SK-N-SH (cell line): ENCODE measurements around the gene DCUN1D3. TPM values are rescaled to one million over a fixed set of nuclear protein-coding genes. Genes with fewer than 3 reads are reported as not detected.

Source experiments
- CTCF ChIA-PET: fragments of 300-600, 350-600 bp; formaldehyde crosslinking; extraction: SDS; loops from one replicate; lab custom pipeline; 2021; lab: Yijun Ruan, JAX
- POLR2A ChIA-PET: fragments of 350-600 bp; sonication (Branson Sonifier 250); formaldehyde crosslinking; extraction: SDS; loops from one replicate; lab custom pipeline; 2020; ENCODE audit warnings: antibody characterized with exemption, inconsistent platforms; lab: Yijun Ruan, JAX
- DNase-seq: peaks from one replicate; pipeline ENCODE4 v3.0.0; 2012
- H2AFZ ChIP-seq: fragments of 200-600 bp; sonication (generic); 2 replicates; pipeline ENCODE4 v1.8.1; 2016; ENCODE audit warnings: antibody characterized with exemption, mild to moderate bottlenecking, low read depth
- H3F3A ChIP-seq: fragments of 200-600 bp; sonication (generic); replicated peaks from 2 replicates; pipeline ENCODE3; 2016; ENCODE audit warnings: antibody characterized with exemption, mild to moderate bottlenecking; ENCODE audit not compliant: insufficient read depth
- H3K27ac ChIP-seq, 2 experiments: fragments of 200-500 bp in 1 of 2; fragments of 200-600 bp in 1 of 2; sonication (Bioruptor generic) in 1 of 2; sonication (generic), shearing (Covaris generic) in 1 of 2; 2 replicates each; pipeline versions ENCODE4 v1.5.1 to v1.6.1; 2014 to 2016; ENCODE audit warnings: low read depth in 2 of 2, inconsistent platforms in 1 of 2, low read length in 1 of 2, mild to moderate bottlenecking in 1 of 2, mixed read lengths in 1 of 2
- H3K27me3 ChIP-seq: fragments of 200-600 bp; sonication (generic), shearing (Covaris generic); 2 replicates; pipeline ENCODE4 v1.6.1; 2016; ENCODE audit warnings: mixed run types; ENCODE audit not compliant: insufficient read depth
- H3K36me3 ChIP-seq, 2 experiments: fragments of 200-500 bp in 1 of 2; fragments of 200-600 bp in 1 of 2; sonication (Bioruptor generic) in 1 of 2; sonication (generic) in 1 of 2; replicated peaks in 1 of 2; 2 replicates each; pipeline versions ENCODE3 to v1.5.1; 2014 to 2016; ENCODE audit warnings: low read length in 1 of 2, mild to moderate bottlenecking in 1 of 2; ENCODE audit not compliant: insufficient read depth in 2 of 2, control insufficient read depth in 1 of 2
- H3K4me1 ChIP-seq, 2 experiments: fragments of 200-500 bp in 1 of 2; fragments of 200-600 bp in 1 of 2; sonication (Bioruptor generic) in 1 of 2; sonication (generic), shearing (Covaris generic) in 1 of 2; 2 replicates each; pipeline versions ENCODE4 v1.5.1 to v1.6.1; 2014 to 2016; ENCODE audit warnings: low read depth in 1 of 2, low read length in 1 of 2, mixed run types in 1 of 2; ENCODE audit not compliant: insufficient read depth in 2 of 2, control insufficient read depth in 1 of 2
- H3K4me2 ChIP-seq: fragments of 200-600 bp; sonication (generic), shearing (Covaris generic); 2 replicates; pipeline ENCODE4 v1.6.1; 2017; ENCODE audit warnings: mixed run types
- H3K4me3 ChIP-seq, 2 experiments: fragments of 200-500 bp in 1 of 2; fragments of 200-600 bp in 1 of 2; sonication (Bioruptor generic) in 1 of 2; sonication (generic), shearing (Covaris generic) in 1 of 2; 2 replicates each; pipeline versions ENCODE4 v1.5.1 to v1.8.1; 2014 to 2016; ENCODE audit warnings: low read depth in 2 of 2, inconsistent platforms in 1 of 2, low read length in 1 of 2, mild to moderate bottlenecking in 1 of 2, mixed read lengths in 1 of 2, moderate library complexity in 1 of 2
- H3K79me2 ChIP-seq: fragments of 200-600 bp; sonication (generic); 2 replicates; pipeline ENCODE4 v1.8.1; 2017; ENCODE audit warnings: mild to moderate bottlenecking; ENCODE audit not compliant: insufficient read depth
- H3K9ac ChIP-seq: fragments of 200-600 bp; sonication (generic); 2 replicates; pipeline ENCODE4 v1.6.1; 2017; ENCODE audit warnings: mixed run types
- H3K9me2 ChIP-seq: fragments of 200-600 bp; sonication (generic); 2 replicates; pipeline ENCODE4 v1.6.1; 2017; ENCODE audit warnings: mixed run types
- H3K9me3 ChIP-seq: fragments of 200-600 bp; sonication (generic); 2 replicates; pipeline ENCODE4 v1.6.1; 2017; ENCODE audit warnings: mixed run types, mild to moderate bottlenecking, moderate library complexity
- H4K20me1 ChIP-seq: fragments of 200-600 bp; sonication (generic); 2 replicates; pipeline ENCODE4 v1.6.1; 2017; ENCODE audit warnings: mild to moderate bottlenecking, mixed run types; ENCODE audit not compliant: insufficient read depth
- EP300 ChIP-seq, 2 experiments: IDR thresholded peaks; 2 replicates each; pipeline versions ENCODE4 v1.4.0 to v1.6.1; 2012; ENCODE audit warnings: borderline replicate concordance in 1 of 2, low read depth in 1 of 2, low read length in 1 of 2
- FOSL2 ChIP-seq: IDR thresholded peaks from 2 replicates; pipeline ENCODE4 v1.4.0; 2012; ENCODE audit warnings: low read depth, mild to moderate bottlenecking, moderate library complexity, borderline replicate concordance
- GATA2 ChIP-seq: sonication (generic); formaldehyde crosslinking; IDR thresholded peaks from 2 replicates; pipeline ENCODE4 v1.5.0; 2020; ENCODE audit warnings: mild to moderate bottlenecking, missing genetic modification reagents
- NFIC ChIP-seq: IDR thresholded peaks from 2 replicates; pipeline ENCODE4 v1.4.0; 2012; ENCODE audit warnings: borderline replicate concordance
- POLR2AphosphoS5 ChIP-seq: IDR thresholded peaks from 2 replicates; pipeline ENCODE4 v1.6.1; 2012; ENCODE audit warnings: low read depth, low read length
- TCF12 ChIP-seq: IDR thresholded peaks from 2 replicates; pipeline ENCODE4 v1.4.0; 2012
- TEAD4 ChIP-seq: IDR thresholded peaks from 2 replicates; pipeline ENCODE4 v1.4.0; 2012; ENCODE audit warnings: mild to moderate bottlenecking, borderline replicate concordance; ENCODE audit not compliant: insufficient read depth
- WGBS: methylation state at CpG from one replicate; pipeline ENCODE4 v1.1.6; 2017; ENCODE audit warnings: low lambda C conversion rate; 5-methylcytosine and 5-hydroxymethylcytosine counted together
- polyA plus RNA-seq, 3 experiments: library from polyadenylated mRNA; depleted of rRNA; stranded (reverse); fragments of >200 nt; gene quantifications; 2 replicates each; pipeline ENCODE4 v1.2.3, GENCODE V29; 2012
- TF ChIP-seq, protein P1 (sequence below): IDR thresholded peaks from 2 replicates; pipeline ENCODE4 v1.4.0; 2012; ENCODE audit warnings: low read depth, borderline replicate concordance
- TF ChIP-seq, protein P2 (sequence below): IDR thresholded peaks from 2 replicates; pipeline ENCODE4 v1.6.1; 2012; ENCODE audit warnings: mild to moderate bottlenecking, low read depth, low read length, moderate library complexity
- TF ChIP-seq, protein P3 (sequence below): IDR thresholded peaks from 2 replicates; pipeline ENCODE4 v1.4.0; 2012; ENCODE audit warnings: low read depth, borderline replicate concordance
- TF ChIP-seq, protein P4 (sequence below): fragments of 150-350 bp; IDR thresholded peaks from 2 replicates; pipeline ENCODE4 v1.6.1; 2016; ENCODE audit warnings: mild to moderate bottlenecking, low read depth, low read length
- TF ChIP-seq, protein P5 (sequence below): IDR thresholded peaks from 2 replicates; pipeline ENCODE4; 2012

Gene DCUN1D3
- polyA plus RNA-seq, 1 of the 3 experiments (the other 2 are of a cell fraction) = 4.7 TPM

DNA sequence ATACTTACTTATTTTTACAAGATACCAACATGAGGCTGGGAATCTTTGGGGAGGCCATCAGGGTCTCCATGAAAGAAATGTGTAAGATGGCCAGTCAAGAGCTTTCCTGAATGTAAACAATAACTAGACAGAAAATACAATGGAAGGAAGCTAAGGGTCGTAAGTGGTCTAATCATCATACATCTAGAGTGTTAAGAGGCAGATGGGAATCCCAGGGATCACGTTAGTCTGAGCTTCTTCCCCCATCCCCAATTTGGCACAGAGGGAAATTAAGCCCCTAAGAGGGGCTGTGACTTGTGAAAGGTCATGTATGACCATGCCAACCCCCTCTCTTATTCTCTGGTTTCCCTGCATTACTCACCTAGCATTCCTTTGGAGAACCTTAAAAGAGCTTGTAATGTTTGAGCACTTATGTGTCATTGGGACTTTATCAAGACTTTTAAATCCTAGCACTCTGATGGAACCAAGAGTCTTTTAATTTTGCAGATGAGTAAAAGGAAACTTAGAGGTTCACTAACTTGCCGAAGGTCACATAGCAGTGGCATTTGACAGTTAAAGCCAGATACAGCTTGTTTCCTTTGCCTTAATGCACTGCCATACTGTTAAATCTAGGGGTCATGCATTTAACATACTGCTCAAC, 46.1 kb downstream of the DCUN1D3 start:
- Histone ChIP-seq H3K27ac (no peak overlapping the region; a peak in 1 of 4 replicates), H3K79me2 (0 out of 2 replicates have a peak, but pooled peaks cover 2% of the 10 kb centered on the region), H4K20me1 (no peaks in the 10 kb centered on the region), H3K4me2 (no peak overlapping the region), H3K9me2 (no peaks in the 10 kb centered on the region), H2AFZ (no peak overlapping the region), H3K4me1 (peaks cover 0 to 4% of the 10 kb centered on the region in 2 experiments; a peak in 2 of 4 replicates), H3K27me3 (no peaks in the 10 kb centered on the region), H3K9me3 (no peaks in the 10 kb centered on the region), H3F3A (peaks cover 7% of the 10 kb centered on the region), H3K36me3 (peaks cover 31 to 37% of the 10 kb centered on the region in 2 experiments), H3K9ac (no peak overlapping the region), H3K4me3 (no peak overlapping the region)
- TF ChIP-seq EP300 (IDR thresholded peaks at IDR 0.05; ENCODE audit: borderline replicate concordance in 1 of 2, low read depth in 1 of 2, low read length in 1 of 2) = no peak
- no peak for TF ChIP-seq FOSL2
- TF ChIP-seq, protein P1, sequence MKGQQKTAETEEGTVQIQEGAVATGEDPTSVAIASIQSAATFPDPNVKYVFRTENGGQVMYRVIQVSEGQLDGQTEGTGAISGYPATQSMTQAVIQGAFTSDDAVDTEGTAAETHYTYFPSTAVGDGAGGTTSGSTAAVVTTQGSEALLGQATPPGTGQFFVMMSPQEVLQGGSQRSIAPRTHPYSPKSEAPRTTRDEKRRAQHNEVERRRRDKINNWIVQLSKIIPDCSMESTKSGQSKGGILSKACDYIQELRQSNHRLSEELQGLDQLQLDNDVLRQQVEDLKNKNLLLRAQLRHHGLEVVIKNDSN = no peak
- 97% methylated on average over 3 of the region's 3 CpGs for whole genome bisulfite sequencing
- no peak for DNase-seq
- POLR2A ChIA-PET = no interaction called here
- CTCF ChIA-PET = interaction anchor here (0.6 to 3.8 kb wide), 3 partner anchors 12 to 230 kb away, joined by 3 to 15 read pairs (median 4); no protein-coding TSS in a partner anchor

DNA sequence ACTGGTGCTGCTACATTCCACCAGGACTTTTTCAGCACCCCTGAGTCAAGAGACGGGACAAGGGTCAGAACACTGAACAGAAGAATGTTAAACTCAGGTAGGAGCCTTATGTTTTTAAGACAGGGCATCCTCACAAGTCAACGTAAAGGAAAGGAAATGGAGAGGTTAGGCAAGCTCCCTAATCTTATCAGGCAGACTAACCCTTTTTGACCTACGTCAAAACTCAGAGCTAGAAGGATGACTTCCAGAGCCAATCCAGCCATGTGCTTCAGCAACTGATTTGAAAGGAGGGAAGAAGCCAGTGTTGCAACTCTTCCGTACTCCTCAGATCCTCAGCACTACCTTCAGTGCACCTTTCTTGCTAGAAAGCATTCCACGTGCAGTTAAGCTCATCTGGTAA, 47.0 kb downstream of the DCUN1D3 start:
- Histone ChIP-seq H3K36me3 (peaks cover 37 to 38% of the 10 kb centered on the region in 2 experiments), H2AFZ (no peak overlapping the region), H3F3A (peaks cover 7% of the 10 kb centered on the region), H4K20me1 (no peaks in the 10 kb centered on the region), H3K27me3 (no peaks in the 10 kb centered on the region), H3K79me2 (0 out of 2 replicates have a peak, but pooled peaks cover 2% of the 10 kb centered on the region), H3K9me3 (no peaks in the 10 kb centered on the region), H3K4me2 (no peak overlapping the region), H3K4me3 (no peak overlapping the region), H3K9ac (no peak overlapping the region), H3K27ac (no peak overlapping the region), H3K4me1 (peaks cover 0 to 4% of the 10 kb centered on the region in 2 experiments; a peak in 2 of 4 replicates), H3K9me2 (no peaks in the 10 kb centered on the region)
- WGBS = 100% methylated on average over 5 of the region's 5 CpGs
- POLR2A ChIA-PET = no interaction called here
- TF ChIP-seq NFIC (no peak), TEAD4 (no peak), TCF12 (no peak), EP300 (IDR thresholded peaks at IDR 0.05; ENCODE audit: borderline replicate concordance in 1 of 2, low read depth in 1 of 2, low read length in 1 of 2) (no peak), POLR2AphosphoS5 (no peak), GATA2 (CRISPR knock-in tag) (no peak)
- TF ChIP-seq, protein P2, sequence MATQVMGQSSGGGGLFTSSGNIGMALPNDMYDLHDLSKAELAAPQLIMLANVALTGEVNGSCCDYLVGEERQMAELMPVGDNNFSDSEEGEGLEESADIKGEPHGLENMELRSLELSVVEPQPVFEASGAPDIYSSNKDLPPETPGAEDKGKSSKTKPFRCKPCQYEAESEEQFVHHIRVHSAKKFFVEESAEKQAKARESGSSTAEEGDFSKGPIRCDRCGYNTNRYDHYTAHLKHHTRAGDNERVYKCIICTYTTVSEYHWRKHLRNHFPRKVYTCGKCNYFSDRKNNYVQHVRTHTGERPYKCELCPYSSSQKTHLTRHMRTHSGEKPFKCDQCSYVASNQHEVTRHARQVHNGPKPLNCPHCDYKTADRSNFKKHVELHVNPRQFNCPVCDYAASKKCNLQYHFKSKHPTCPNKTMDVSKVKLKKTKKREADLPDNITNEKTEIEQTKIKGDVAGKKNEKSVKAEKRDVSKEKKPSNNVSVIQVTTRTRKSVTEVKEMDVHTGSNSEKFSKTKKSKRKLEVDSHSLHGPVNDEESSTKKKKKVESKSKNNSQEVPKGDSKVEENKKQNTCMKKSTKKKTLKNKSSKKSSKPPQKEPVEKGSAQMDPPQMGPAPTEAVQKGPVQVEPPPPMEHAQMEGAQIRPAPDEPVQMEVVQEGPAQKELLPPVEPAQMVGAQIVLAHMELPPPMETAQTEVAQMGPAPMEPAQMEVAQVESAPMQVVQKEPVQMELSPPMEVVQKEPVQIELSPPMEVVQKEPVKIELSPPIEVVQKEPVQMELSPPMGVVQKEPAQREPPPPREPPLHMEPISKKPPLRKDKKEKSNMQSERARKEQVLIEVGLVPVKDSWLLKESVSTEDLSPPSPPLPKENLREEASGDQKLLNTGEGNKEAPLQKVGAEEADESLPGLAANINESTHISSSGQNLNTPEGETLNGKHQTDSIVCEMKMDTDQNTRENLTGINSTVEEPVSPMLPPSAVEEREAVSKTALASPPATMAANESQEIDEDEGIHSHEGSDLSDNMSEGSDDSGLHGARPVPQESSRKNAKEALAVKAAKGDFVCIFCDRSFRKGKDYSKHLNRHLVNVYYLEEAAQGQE = no peak
- TF ChIP-seq, protein P3, sequence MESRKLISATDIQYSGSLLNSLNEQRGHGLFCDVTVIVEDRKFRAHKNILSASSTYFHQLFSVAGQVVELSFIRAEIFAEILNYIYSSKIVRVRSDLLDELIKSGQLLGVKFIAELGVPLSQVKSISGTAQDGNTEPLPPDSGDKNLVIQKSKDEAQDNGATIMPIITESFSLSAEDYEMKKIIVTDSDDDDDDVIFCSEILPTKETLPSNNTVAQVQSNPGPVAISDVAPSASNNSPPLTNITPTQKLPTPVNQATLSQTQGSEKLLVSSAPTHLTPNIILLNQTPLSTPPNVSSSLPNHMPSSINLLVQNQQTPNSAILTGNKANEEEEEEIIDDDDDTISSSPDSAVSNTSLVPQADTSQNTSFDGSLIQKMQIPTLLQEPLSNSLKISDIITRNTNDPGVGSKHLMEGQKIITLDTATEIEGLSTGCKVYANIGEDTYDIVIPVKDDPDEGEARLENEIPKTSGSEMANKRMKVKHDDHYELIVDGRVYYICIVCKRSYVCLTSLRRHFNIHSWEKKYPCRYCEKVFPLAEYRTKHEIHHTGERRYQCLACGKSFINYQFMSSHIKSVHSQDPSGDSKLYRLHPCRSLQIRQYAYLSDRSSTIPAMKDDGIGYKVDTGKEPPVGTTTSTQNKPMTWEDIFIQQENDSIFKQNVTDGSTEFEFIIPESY = no peak
- TF ChIP-seq, protein P4, sequence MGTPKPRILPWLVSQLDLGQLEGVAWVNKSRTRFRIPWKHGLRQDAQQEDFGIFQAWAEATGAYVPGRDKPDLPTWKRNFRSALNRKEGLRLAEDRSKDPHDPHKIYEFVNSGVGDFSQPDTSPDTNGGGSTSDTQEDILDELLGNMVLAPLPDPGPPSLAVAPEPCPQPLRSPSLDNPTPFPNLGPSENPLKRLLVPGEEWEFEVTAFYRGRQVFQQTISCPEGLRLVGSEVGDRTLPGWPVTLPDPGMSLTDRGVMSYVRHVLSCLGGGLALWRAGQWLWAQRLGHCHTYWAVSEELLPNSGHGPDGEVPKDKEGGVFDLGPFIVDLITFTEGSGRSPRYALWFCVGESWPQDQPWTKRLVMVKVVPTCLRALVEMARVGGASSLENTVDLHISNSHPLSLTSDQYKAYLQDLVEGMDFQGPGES = no peak
- TF ChIP-seq, protein P5, sequence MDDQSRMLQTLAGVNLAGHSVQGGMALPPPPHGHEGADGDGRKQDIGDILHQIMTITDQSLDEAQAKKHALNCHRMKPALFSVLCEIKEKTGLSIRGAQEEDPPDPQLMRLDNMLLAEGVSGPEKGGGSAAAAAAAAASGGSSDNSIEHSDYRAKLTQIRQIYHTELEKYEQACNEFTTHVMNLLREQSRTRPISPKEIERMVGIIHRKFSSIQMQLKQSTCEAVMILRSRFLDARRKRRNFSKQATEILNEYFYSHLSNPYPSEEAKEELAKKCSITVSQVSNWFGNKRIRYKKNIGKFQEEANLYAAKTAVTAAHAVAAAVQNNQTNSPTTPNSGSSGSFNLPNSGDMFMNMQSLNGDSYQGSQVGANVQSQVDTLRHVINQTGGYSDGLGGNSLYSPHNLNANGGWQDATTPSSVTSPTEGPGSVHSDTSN = no peak
- CTCF ChIA-PET = interaction anchor here (1.8 to 3.8 kb wide), 3 partner anchors 13 to 303 kb away, joined by 4 to 15 read pairs (median 5); no protein-coding TSS in a partner anchor
- DNase-seq = no peak
